DND-41 (cell line): ENCODE measurements around the gene HDGF.

Experiments used
- ATAC-seq: fragments of 200-7000 bp; cut with Tn5 transposase; 3 replicates; pipeline ENCODE4 v1.9.1; 2021; ENCODE audit warnings: low read depth; ENCODE audit not compliant: insufficient read depth
- DNase-seq: peaks from one replicate; pipeline ENCODE4 v3.0.0-alpha.2; 2020
- H2AFZ ChIP-seq: 2 replicates; pipeline ENCODE4 v1.6.0; 2012; ENCODE audit warnings: low read depth, low read length
- H3K27ac ChIP-seq: 2 replicates; pipeline ENCODE4 v1.5.1; 2012; ENCODE audit warnings: low read length, inconsistent platforms
- H3K27me3 ChIP-seq: fragments of 200-600 bp; sonication (generic); 2 replicates; pipeline ENCODE4 v1.6.0; 2012; ENCODE audit warnings: low read length, mild to moderate bottlenecking, inconsistent platforms; ENCODE audit not compliant: insufficient read depth, poor library complexity
- H3K36me3 ChIP-seq: 2 replicates; pipeline ENCODE4 v1.5.1; 2012; ENCODE audit warnings: low read length, inconsistent platforms; ENCODE audit not compliant: insufficient read depth
- H3K4me1 ChIP-seq: 2 replicates; pipeline ENCODE4 v1.5.1; 2012; ENCODE audit warnings: mild to moderate bottlenecking, low read length; ENCODE audit not compliant: insufficient read depth
- H3K4me2 ChIP-seq: 2 replicates; pipeline ENCODE4 v1.6.0; 2012; ENCODE audit warnings: mild to moderate bottlenecking, moderate library complexity, low read length, inconsistent platforms; ENCODE audit not compliant: insufficient read depth
- H3K4me3 ChIP-seq, 2 experiments: fragments of 200-600 bp in 1 of 2; shearing (Covaris generic) in 1 of 2; 2 replicates each; pipeline ENCODE4 v1.5.1; 2012 to 2016; ENCODE audit warnings: inconsistent platforms in 2 of 2, low read length in 2 of 2, mild to moderate bottlenecking in 2 of 2, low read depth in 1 of 2, moderate library complexity in 1 of 2
- H3K79me2 ChIP-seq: 2 replicates; pipeline ENCODE4 v1.6.0; 2012; ENCODE audit warnings: low read length, inconsistent platforms; ENCODE audit not compliant: insufficient read depth
- H3K9ac ChIP-seq: 2 replicates; pipeline ENCODE4 v1.6.0; 2012; ENCODE audit warnings: low read depth, mild to moderate bottlenecking, inconsistent platforms, low read length, moderate library complexity
- H3K9me3 ChIP-seq: 2 replicates; pipeline ENCODE4 v1.5.1; 2012; ENCODE audit warnings: low read length, moderate library complexity, mild to moderate bottlenecking, inconsistent platforms; ENCODE audit not compliant: insufficient read depth, severe bottlenecking
- H4K20me1 ChIP-seq: 2 replicates; pipeline ENCODE4 v1.6.0; 2012; ENCODE audit warnings: low read length; ENCODE audit not compliant: insufficient read depth
- CTCF ChIP-seq: IDR thresholded peaks from 2 replicates; pipeline ENCODE4 v1.5.1; 2012; ENCODE audit warnings: borderline replicate concordance, low read length, moderate library complexity, mild to moderate bottlenecking; ENCODE audit not compliant: poor library complexity, severe bottlenecking; ENCODE audit errors: extremely low read depth
- EZH2 ChIP-seq: IDR thresholded peaks from 3 replicates; pipeline ENCODE4 v1.6.1; 2012; ENCODE audit warnings: borderline replicate concordance, low read depth, mild to moderate bottlenecking, moderate library complexity, low read length, inconsistent platforms; ENCODE audit not compliant: severe bottlenecking

Gene HDGF

DNA sequence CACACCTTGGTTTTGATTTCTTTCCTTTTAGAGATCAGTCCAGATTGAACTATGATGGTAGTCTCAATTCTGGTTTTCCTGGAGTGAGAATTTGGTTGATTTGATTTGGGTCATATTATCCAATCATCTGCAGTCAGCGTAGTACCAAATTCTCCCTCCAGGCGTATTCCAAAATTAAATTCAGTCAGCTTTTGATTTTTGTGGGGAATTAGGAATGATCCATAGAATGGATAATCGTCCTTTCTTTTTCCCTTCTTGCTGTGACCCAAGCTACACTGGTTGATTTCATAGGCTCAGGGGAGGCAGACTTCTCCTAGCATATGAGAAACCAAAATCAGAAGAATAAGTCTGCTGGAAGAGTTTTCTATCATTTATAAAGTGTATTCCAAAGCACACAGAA, 20.7 kb upstream of the HDGF start:
- ATAC-seq (no peak), DNase-seq (no peak)
- peaks cover 93% of the 10 kb centered on the region for H3K79me2 ChIP-seq
- no peaks in the 10 kb centered on the region for H3K27me3 ChIP-seq
- H3K36me3 ChIP-seq: peaks cover 47% of the 10 kb centered on the region
- peak overlapping the region; percentile 33; the same call in 1 of the 2 replicates for H3K4me2 ChIP-seq
- no peak overlapping the region for H2AFZ ChIP-seq
- TF ChIP-seq EZH2: no peak
- peak; percentile 6 for TF ChIP-seq CTCF
- peaks cover 57% of the 10 kb centered on the region for H4K20me1 ChIP-seq
- H3K4me3 ChIP-seq: no peak overlapping the region
- H3K27ac ChIP-seq: no peak overlapping the region
- H3K9me3 ChIP-seq: no peaks in the 10 kb centered on the region
- no peak overlapping the region for H3K9ac ChIP-seq
- H3K4me1 ChIP-seq: peaks cover 49% of the 10 kb centered on the region

GRCh38 chr1:156768610-156769295, 17.3 kb upstream of the HDGF start:
- Histone ChIP-seq H3K27ac (peak overlapping the region; percentile 84), H2AFZ (no peak overlapping the region), H3K36me3 (peaks cover 39% of the 10 kb centered on the region), H3K4me2 (peak overlapping the region; percentile 69), H3K79me2 (peaks cover 78% of the 10 kb centered on the region), H3K27me3 (no peaks in the 10 kb centered on the region), H3K9me3 (no peaks in the 10 kb centered on the region), H4K20me1 (peaks cover 36% of the 10 kb centered on the region), H3K4me1 (peaks cover 57% of the 10 kb centered on the region), H3K9ac (peak overlapping the region; percentile 90), H3K4me3 (peak overlapping the region; percentile 79 to 87; a peak in 3 of 4 replicates)
- ATAC-seq: no peak
- no peak for DNase-seq
- TF ChIP-seq EZH2 (no peak), CTCF (no peak)

- peaks cover 70% of the 10 kb centered on the region for H3K79me2 ChIP-seq
- H3K4me2 ChIP-seq: peak overlapping the region; percentile 69
- H4K20me1 ChIP-seq: peaks cover 29% of the 10 kb centered on the region
- H3K27ac ChIP-seq: peak overlapping the region; percentile 84
- H3K9ac ChIP-seq: peak overlapping the region; percentile 90
- peak overlapping the region; percentile 70 for H2AFZ ChIP-seq
- TF ChIP-seq EZH2 (no peak), CTCF (no peak)
- H3K36me3 ChIP-seq: peaks cover 32% of the 10 kb centered on the region
- H3K4me3 ChIP-seq: peak overlapping the region; percentile 79 to 87
- H3K4me1 ChIP-seq: peaks cover 51% of the 10 kb centered on the region
- no peaks in the 10 kb centered on the region for H3K27me3 ChIP-seq
- H3K9me3 ChIP-seq: no peaks in the 10 kb centered on the region
- ATAC-seq (0 out of 3 replicates have a peak, but pooled peaks have one; percentile 1), DNase-seq (no peak)
These were observed 16.6 kb upstream of the HDGF start for GRCh38 chr1:156767879-156768604.
